ENCODE results near the gene SPX.

SPX gene

GRCh38 chr12:21539797-21540196 lies 13.7 kb downstream of the SPX start:
- no peak for DNase-seq

GRCh38 chr12:21541773-21542172 lies 15.7 kb downstream of the SPX start:
- no peak for DNase-seq

- DNase-seq: no peak
These were observed 16.3 kb downstream of the SPX start for GRCh38 chr12:21542403-21542802.

- no peak for DNase-seq
These were observed 17.1 kb downstream of the SPX start for GRCh38 chr12:21543151-21543550.

- no peak for DNase-seq
These were observed 19.5 kb downstream of the SPX start for GRCh38 chr12:21545557-21545956.

- DNase-seq: no peak
These were observed 20.6 kb downstream of the SPX start for GRCh38 chr12:21546716-21547115.

- peak; percentile 41 for DNase-seq
These were observed 21.3 kb downstream of the SPX start for GRCh38 chr12:21547437-21547836.

- no peak for DNase-seq
These were observed 25.9 kb downstream of the SPX start for GRCh38 chr12:21551841-21552465.

GRCh38 chr12:21552635-21553328 lies 26.7 kb downstream of the SPX start:
- DNase-seq: no peak

- DNase-seq: no peak
These were observed 27.2 kb downstream of the SPX start for GRCh38 chr12:21553329-21553675.

- DNase-seq: no peak
These were observed 32.1 kb downstream of the SPX start for GRCh38 chr12:21558100-21558679.

- DNase-seq: no peak
These were observed 33.9 kb downstream of the SPX start for GRCh38 chr12:21559855-21560569.

GRCh38 chr12:21561158-21561557 lies 35.1 kb downstream of the SPX start:
- DNase-seq: no peak

- DNase-seq: no peak
These were observed 36.8 kb downstream of the SPX start for GRCh38 chr12:21562859-21563258.

GRCh38 chr12:21566223-21566906 lies 40.3 kb downstream of the SPX start:
- no peak for DNase-seq

- DNase-seq: no peak
These were observed 40.9 kb downstream of the SPX start for GRCh38 chr12:21566907-21567394.

- DNase-seq: no peak
These were observed 42.0 kb downstream of the SPX start for GRCh38 chr12:21568115-21568514.

GRCh38 chr12:21571046-21571445 lies 45.0 kb downstream of the SPX start:
- no peak for DNase-seq

- no peak for DNase-seq
These were observed 47.8 kb downstream of the SPX start for GRCh38 chr12:21573733-21574358.

- DNase-seq: no peak
These were observed 50.3 kb downstream of the SPX start for GRCh38 chr12:21576431-21576830.

GRCh38 chr12:21577516-21577915 lies 51.4 kb downstream of the SPX start:
- DNase-seq: no peak

- DNase-seq: no peak
These were observed 54.8 kb downstream of the SPX start for GRCh38 chr12:21580748-21581516.
